ENCODE results near the gene SUV39H1. TPM values are rescaled to one million over a fixed set of nuclear protein-coding genes. Genes with fewer than 3 reads are reported as not detected.

Gene SUV39H1
- total and polyA plus RNA-seq, 11 donors = 1.9 to 6.7 (median 3.6) TPM

- ATAC-seq = no peak
- no peak for DNase-seq
- no peak overlapping the region for H3K27ac ChIP-seq
- H3K4me1 ChIP-seq = no peaks in the 10 kb centered on the region
- no peak overlapping the region for H3K4me3 ChIP-seq
- H3K36me3 ChIP-seq = no peaks in the 10 kb centered on the region
- H3K27me3 ChIP-seq = peaks cover 0 to 10% (median 0%) of the 10 kb centered on the region in 9 donors
- WGBS, 4 donors = 45 to 90% (median 70%) methylated on average over 1 of the region's 1 CpG
- no peaks in the 10 kb centered on the region for H3K9me3 ChIP-seq
- TF ChIP-seq POLR2A (IDR thresholded peaks at IDR 0.05) = no peak
- TF ChIP-seq, protein P1, sequence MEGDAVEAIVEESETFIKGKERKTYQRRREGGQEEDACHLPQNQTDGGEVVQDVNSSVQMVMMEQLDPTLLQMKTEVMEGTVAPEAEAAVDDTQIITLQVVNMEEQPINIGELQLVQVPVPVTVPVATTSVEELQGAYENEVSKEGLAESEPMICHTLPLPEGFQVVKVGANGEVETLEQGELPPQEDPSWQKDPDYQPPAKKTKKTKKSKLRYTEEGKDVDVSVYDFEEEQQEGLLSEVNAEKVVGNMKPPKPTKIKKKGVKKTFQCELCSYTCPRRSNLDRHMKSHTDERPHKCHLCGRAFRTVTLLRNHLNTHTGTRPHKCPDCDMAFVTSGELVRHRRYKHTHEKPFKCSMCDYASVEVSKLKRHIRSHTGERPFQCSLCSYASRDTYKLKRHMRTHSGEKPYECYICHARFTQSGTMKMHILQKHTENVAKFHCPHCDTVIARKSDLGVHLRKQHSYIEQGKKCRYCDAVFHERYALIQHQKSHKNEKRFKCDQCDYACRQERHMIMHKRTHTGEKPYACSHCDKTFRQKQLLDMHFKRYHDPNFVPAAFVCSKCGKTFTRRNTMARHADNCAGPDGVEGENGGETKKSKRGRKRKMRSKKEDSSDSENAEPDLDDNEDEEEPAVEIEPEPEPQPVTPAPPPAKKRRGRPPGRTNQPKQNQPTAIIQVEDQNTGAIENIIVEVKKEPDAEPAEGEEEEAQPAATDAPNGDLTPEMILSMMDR (IDR thresholded peaks at IDR 0.05) = no peak
- intact Hi-C loops (cut with DNase I) = no loop called here
Measured at GRCh38 chrX:48663241-48663640, 33.3 kb upstream of the SUV39H1 start.

DNA sequence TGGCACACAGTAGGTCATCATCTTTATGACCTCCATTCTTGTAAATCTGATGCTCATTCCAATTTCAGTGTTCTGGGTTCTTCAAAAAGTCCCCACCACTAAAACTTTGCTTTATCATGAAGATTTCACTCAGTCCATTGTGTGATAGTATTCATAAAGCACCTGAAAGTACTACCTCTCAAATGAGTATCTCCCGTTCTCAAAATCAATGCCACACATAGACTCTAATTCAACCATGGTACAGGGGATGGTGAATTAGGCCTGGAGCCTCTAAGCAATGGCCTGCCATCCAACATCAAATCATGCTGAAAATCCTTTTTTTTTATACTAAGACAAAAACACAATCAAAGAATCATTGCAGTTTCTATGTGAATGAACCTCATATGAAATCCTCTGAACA lies 32.4 kb upstream of the SUV39H1 start:
- H3K9me3 ChIP-seq = no peaks in the 10 kb centered on the region
- H3K4me1 ChIP-seq = no peaks in the 10 kb centered on the region
- DNase-seq = no peak
- TF ChIP-seq, protein P1 (IDR thresholded peaks at IDR 0.05) = no peak
- no peak for TF ChIP-seq POLR2A (IDR thresholded peaks at IDR 0.05)
- peaks cover 0 to 10% (median 0%) of the 10 kb centered on the region in 9 donors for H3K27me3 ChIP-seq
- WGBS, 4 donors = 70 to 87% (median 85%) methylated on average over 1 of the region's 1 CpG
- intact Hi-C loops (cut with DNase I) = no loop called here
- no peak overlapping the region for H3K4me3 ChIP-seq
- no peak for ATAC-seq
- no peak overlapping the region for H3K27ac ChIP-seq
- no peaks in the 10 kb centered on the region for H3K36me3 ChIP-seq

GRCh38 chrX:48665991-48666390 lies 30.5 kb upstream of the SUV39H1 start:
- no peaks in the 10 kb centered on the region for H3K36me3 ChIP-seq
- WGBS, 4 donors = 65 to 78% (median 71%) methylated on average over 2 of the region's 2 CpGs
- TF ChIP-seq, protein P1 (IDR thresholded peaks at IDR 0.05) = no peak
- no peak for TF ChIP-seq POLR2A (IDR thresholded peaks at IDR 0.05)
- no peaks in the 10 kb centered on the region for H3K4me1 ChIP-seq
- ATAC-seq (no peak), DNase-seq (no peak)
- H3K9me3 ChIP-seq = no peaks in the 10 kb centered on the region
- H3K4me3 ChIP-seq = no peak overlapping the region
- intact Hi-C loops (cut with DNase I) = no loop called here
- peaks cover 0 to 7% (median 0%) of the 10 kb centered on the region in 9 donors for H3K27me3 ChIP-seq
- H3K27ac ChIP-seq = no peak overlapping the region

GRCh38 chrX:48666649-48667048 lies 29.9 kb upstream of the SUV39H1 start:
- no peaks in the 10 kb centered on the region for H3K4me1 ChIP-seq
- no peak overlapping the region for H3K27ac ChIP-seq
- WGBS, 4 donors = 69 to 93% (median 77%) methylated on average over 4 of the region's 4 CpGs
- H3K4me3 ChIP-seq = no peak overlapping the region
- peaks cover 0 to 7% (median 0%) of the 10 kb centered on the region in 9 donors for H3K27me3 ChIP-seq
- no peaks in the 10 kb centered on the region for H3K36me3 ChIP-seq
- ATAC-seq = no peak
- DNase-seq = no peak
- TF ChIP-seq, protein P1 (IDR thresholded peaks at IDR 0.05) = no peak
- no peak for TF ChIP-seq POLR2A (IDR thresholded peaks at IDR 0.05)
- no peaks in the 10 kb centered on the region for H3K9me3 ChIP-seq
- intact Hi-C loops (cut with DNase I) = no loop called here
